ENCODE measurements around the gene RNF175. TPM values are rescaled to one million over a fixed set of nuclear protein-coding genes. Genes with fewer than 3 reads are reported as not detected.

The RNF175 gene
- total RNA-seq, 2 donors from 2014 or later = not detected

- 90% methylated on average over 1 of the region's 1 CpG for WGBS, 2 donors
- Histone ChIP-seq H3K36me3 (replicated peaks in 1 of 2; ENCODE audit: insufficient read depth in 1 of 2, low read depth in 2 of 2) (no peaks in the 10 kb centered on the region), H3K27me3 (no peaks in the 10 kb centered on the region), H3K27ac (no peak overlapping the region), H3K4me1 (no peaks in the 10 kb centered on the region), H3K4me3 (no peak overlapping the region), H3K9me3 (no peaks in the 10 kb centered on the region)
- DNase-seq (no peak), ATAC-seq (no peak)
- TF ChIP-seq POLR2A (IDR thresholded peaks at IDR 0.05) = no peak
- TF ChIP-seq, protein P1, sequence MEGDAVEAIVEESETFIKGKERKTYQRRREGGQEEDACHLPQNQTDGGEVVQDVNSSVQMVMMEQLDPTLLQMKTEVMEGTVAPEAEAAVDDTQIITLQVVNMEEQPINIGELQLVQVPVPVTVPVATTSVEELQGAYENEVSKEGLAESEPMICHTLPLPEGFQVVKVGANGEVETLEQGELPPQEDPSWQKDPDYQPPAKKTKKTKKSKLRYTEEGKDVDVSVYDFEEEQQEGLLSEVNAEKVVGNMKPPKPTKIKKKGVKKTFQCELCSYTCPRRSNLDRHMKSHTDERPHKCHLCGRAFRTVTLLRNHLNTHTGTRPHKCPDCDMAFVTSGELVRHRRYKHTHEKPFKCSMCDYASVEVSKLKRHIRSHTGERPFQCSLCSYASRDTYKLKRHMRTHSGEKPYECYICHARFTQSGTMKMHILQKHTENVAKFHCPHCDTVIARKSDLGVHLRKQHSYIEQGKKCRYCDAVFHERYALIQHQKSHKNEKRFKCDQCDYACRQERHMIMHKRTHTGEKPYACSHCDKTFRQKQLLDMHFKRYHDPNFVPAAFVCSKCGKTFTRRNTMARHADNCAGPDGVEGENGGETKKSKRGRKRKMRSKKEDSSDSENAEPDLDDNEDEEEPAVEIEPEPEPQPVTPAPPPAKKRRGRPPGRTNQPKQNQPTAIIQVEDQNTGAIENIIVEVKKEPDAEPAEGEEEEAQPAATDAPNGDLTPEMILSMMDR (IDR thresholded peaks at IDR 0.05) = no peak
- intact Hi-C loops (cut with DNase I) = no loop called here
Measured at GRCh38 chr4:153710681-153711080, 49.1 kb downstream of the RNF175 start.

DNA sequence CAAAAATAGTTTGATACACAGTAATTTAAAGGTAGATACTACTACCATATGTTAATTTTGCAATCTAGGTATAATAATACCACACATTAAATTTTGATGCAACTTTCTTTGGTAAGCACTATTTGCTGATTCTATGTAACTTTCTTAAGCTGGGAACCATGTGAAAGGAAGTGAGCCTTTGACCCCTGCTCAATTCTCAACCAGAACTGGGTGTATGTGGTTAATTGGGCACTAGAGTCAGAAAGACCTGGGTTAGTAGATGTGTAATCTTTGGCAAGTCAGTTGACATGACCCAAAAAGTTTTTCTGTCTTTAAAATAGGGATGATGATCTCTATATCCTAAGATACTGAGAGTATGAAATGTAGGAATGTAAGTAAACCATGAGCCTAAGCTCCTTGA lies 53.3 kb downstream of the RNF175 start:
- H3K27ac ChIP-seq = no peak overlapping the region
- intact Hi-C loops (cut with DNase I) = no loop called here
- no peak for ATAC-seq
- DNase-seq = no peak
- H3K9me3 ChIP-seq = no peaks in the 10 kb centered on the region
- TF ChIP-seq, protein P1 (IDR thresholded peaks at IDR 0.05) = no peak
- no peak for TF ChIP-seq POLR2A (IDR thresholded peaks at IDR 0.05)
- H3K4me3 ChIP-seq = no peak overlapping the region
- H3K27me3 ChIP-seq = no peaks in the 10 kb centered on the region
- no peaks in the 10 kb centered on the region for H3K4me1 ChIP-seq
- no peaks in the 10 kb centered on the region for H3K36me3 ChIP-seq (replicated peaks in 1 of 2; ENCODE audit: insufficient read depth in 1 of 2, low read depth in 2 of 2)

DNA sequence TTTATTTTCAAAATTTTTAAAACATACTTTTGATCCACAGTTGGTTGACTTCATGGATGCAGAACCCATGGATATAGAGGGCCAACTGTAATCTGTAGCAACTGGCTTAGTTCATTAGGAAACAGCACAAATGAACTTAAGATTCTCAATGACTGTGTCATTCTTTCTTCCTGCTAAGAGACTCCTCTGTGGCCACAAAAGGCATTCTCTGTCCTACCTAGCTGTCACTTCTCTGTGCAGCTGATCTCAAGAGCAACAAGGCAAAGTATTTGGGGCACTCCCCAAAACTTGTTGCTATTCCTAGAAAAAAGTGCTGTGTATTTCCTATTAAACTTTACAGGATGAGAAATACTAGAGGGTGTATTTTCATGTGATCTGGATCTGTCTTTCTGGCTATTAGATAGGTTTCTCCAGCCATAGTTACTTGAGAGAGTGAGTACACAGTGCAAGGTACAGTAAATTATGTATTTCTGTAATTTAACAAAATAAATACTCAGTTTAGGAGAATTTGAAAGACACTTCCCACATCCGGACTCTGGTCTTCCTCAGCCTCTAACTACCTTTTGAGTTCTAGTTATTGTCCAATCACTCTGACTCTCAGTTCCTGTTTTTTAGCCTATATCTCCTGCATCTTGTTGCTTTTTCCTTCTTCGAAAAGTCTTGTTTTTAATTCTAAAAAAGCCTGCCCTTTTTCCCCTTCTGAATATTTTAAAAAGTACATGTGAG lies 53.9 kb downstream of the RNF175 start:
- no peak overlapping the region for H3K27ac ChIP-seq
- WGBS, 2 donors = 73 to 75% methylated on average over 2 of the region's 2 CpGs
- no peak overlapping the region for H3K4me3 ChIP-seq
- ATAC-seq (no peak), DNase-seq (no peak)
- no peaks in the 10 kb centered on the region for H3K4me1 ChIP-seq
- no peaks in the 10 kb centered on the region for H3K9me3 ChIP-seq
- H3K27me3 ChIP-seq = no peaks in the 10 kb centered on the region
- TF ChIP-seq POLR2A (IDR thresholded peaks at IDR 0.05) = no peak
- TF ChIP-seq, protein P1 (IDR thresholded peaks at IDR 0.05) = no peak
- no peaks in the 10 kb centered on the region for H3K36me3 ChIP-seq (replicated peaks in 1 of 2; ENCODE audit: insufficient read depth in 1 of 2, low read depth in 2 of 2)
- intact Hi-C loops (cut with DNase I) = no loop called here

DNA sequence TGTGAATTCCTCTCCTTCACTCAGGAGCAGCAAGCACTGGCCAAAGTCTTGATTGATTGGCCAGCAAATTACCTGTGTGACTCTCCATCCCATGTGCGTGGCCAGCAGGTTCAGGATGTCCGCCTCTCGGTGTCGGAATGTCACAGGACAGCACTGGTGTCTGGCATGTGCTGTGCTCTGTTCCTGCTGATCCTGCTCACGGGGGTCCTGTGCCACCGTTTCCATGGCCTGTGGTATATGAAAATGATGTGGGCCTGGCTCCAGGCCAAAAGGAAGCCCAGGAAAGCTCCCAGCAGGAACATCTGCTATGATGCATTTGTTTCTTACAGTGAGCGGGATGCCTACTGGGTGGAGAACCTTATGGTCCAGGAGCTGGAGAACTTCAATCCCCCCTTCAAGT lies 55.3 kb downstream of the RNF175 start:
- no peak for ATAC-seq
- no peak for TF ChIP-seq POLR2A (IDR thresholded peaks at IDR 0.05)
- TF ChIP-seq, protein P1 (IDR thresholded peaks at IDR 0.05) = no peak
- H3K4me1 ChIP-seq = no peaks in the 10 kb centered on the region

GRCh38 chr4:153684971-153685371 lies 74.9 kb downstream of the RNF175 start:
- WGBS, 2 donors = 12 to 13% methylated on average over 9 of the region's 9 CpGs
- ATAC-seq (no peak), DNase-seq (no peak)
- Histone ChIP-seq H3K9me3 (peaks cover 0 to 11% (median 0%) of the 10 kb centered on the region in 3 donors), H3K4me3 (peak overlapping the region; percentile 52 to 92), H3K27me3 (no peaks in the 10 kb centered on the region), H3K4me1 (peaks cover 17% of the 10 kb centered on the region), H3K27ac (peak overlapping the region in 2 of 4 donors; percentile 58 to 76), H3K36me3 (replicated peaks in 1 of 2; ENCODE audit: insufficient read depth in 1 of 2, low read depth in 2 of 2) (peaks cover 0 to 8% of the 10 kb centered on the region in 2 donors)
- no peak for TF ChIP-seq POLR2A (IDR thresholded peaks at IDR 0.05)
- TF ChIP-seq, protein P1 (IDR thresholded peaks at IDR 0.05) = no peak
- intact Hi-C loops (cut with DNase I) = no loop called here

More for the DNA sequence above, 55.3 kb downstream of the RNF175 start:
- intact Hi-C loops (cut with DNase I) = no loop called here
- Histone ChIP-seq H3K27ac (no peak overlapping the region), H3K36me3 (replicated peaks in 1 of 2; ENCODE audit: insufficient read depth in 1 of 2, low read depth in 2 of 2) (no peaks in the 10 kb centered on the region), H3K9me3 (no peaks in the 10 kb centered on the region), H3K4me3 (no peak overlapping the region), H3K27me3 (no peaks in the 10 kb centered on the region)
- no peak for DNase-seq
- WGBS, 2 donors = 88 to 92% methylated on average over 5 to 7 of the region's 7 CpGs
